Mucosa of rectum (tissue), 2 donors: ENCODE data around the gene EML4.
"Not testable (repeated sequence)": the region's sequence is repeated elsewhere in the genome, so short reads cannot be mapped to it uniquely, and the experiment has no call there.

ENCODE experiments used
- H3K27ac ChIP-seq, 2 donors: one replicate each; pipeline ENCODE4 v1.7.0; 2013; ENCODE audit warnings: inconsistent platforms in 2 of 2, low read depth in 2 of 2, low read length in 2 of 2
- H3K27me3 ChIP-seq, 2 donors: one replicate each; pipeline ENCODE4 v1.7.0; 2013; ENCODE audit warnings: low read length in 2 of 2; ENCODE audit not compliant: control insufficient read depth in 2 of 2, insufficient read depth in 2 of 2
- H3K36me3 ChIP-seq, 2 donors: one replicate each; pipeline ENCODE4 v1.7.0; 2013; ENCODE audit warnings: low read length in 2 of 2; ENCODE audit not compliant: control insufficient read depth in 2 of 2, insufficient read depth in 2 of 2
- H3K4me1 ChIP-seq, 2 donors: one replicate each; pipeline ENCODE4 v1.7.0; 2013; ENCODE audit warnings: low read length in 2 of 2, mild to moderate bottlenecking in 1 of 2; ENCODE audit not compliant: control insufficient read depth in 2 of 2, insufficient read depth in 2 of 2
- H3K4me3 ChIP-seq, 2 donors: one replicate each; pipeline ENCODE4 v1.7.0; 2013; ENCODE audit warnings: low read length in 2 of 2
- H3K9ac ChIP-seq, 2 donors: one replicate each; pipeline ENCODE4 v1.7.0; 2013; ENCODE audit warnings: low read length in 2 of 2, low read depth in 1 of 2, mild to moderate bottlenecking in 1 of 2
- H3K9me3 ChIP-seq, 2 donors: one replicate each; pipeline ENCODE4 v1.7.0; 2013; ENCODE audit warnings: low read length in 2 of 2; ENCODE audit not compliant: control insufficient read depth in 2 of 2
- donor health status: healthy.
- donor health status: Normal muscosa, but diverticular disease.

EML4 gene

DNA sequence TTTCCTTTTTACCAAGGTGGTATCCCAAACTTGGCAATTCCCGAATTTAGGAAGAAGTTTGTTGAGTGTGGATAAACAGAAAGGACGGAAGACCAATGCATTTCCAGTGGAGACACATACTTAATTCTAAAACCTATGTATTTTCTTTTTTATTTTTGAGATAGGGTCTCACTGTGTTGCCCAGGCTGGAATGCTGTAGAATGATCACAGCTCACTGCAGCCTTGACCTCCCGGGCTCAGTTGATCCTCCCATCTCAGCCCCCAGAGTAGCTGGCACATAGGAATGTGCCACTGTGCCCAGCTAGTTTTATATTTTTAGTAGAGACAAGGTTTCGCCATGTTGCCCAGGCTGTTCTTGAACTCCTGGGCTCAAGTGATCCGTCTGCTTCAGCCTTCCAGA, 101.6 kb downstream of the EML4 start:
- H3K36me3 ChIP-seq, result peaks cover 8 to 10% of the 10 kb centered on the region in 2 donors
- H3K9ac ChIP-seq, result no peak overlapping the region
- no peaks in the 10 kb centered on the region for H3K27me3 ChIP-seq
- H3K4me3 ChIP-seq, result no peak overlapping the region
- H3K4me1 ChIP-seq, result no peaks in the 10 kb centered on the region
- no peaks in the 10 kb centered on the region for H3K9me3 ChIP-seq
- H3K27ac ChIP-seq, result no peak overlapping the region

DNA sequence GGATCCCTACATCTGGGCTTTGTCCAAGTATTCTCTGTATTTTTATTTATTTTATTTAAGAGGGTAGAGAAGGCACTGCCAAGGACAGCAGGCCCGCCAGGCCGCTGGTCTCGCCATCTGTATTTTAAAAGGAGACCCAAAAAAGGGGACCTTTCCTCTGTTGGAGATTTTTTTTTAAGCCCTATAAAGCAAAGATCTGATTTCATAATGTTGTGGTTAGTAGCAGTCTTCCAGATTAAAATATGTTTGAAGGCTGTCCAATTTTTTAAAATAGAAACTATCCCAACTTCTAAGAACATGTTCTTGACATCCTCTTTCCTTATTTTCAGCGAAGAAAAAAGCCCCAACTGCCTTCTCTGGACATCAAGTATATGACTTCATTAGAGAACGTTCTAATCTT, 102.1 kb downstream of the EML4 start:
- H3K4me1 ChIP-seq, H3K27ac ChIP-seq, H3K9me3 ChIP-seq: not testable (repeated sequence)

DNA sequence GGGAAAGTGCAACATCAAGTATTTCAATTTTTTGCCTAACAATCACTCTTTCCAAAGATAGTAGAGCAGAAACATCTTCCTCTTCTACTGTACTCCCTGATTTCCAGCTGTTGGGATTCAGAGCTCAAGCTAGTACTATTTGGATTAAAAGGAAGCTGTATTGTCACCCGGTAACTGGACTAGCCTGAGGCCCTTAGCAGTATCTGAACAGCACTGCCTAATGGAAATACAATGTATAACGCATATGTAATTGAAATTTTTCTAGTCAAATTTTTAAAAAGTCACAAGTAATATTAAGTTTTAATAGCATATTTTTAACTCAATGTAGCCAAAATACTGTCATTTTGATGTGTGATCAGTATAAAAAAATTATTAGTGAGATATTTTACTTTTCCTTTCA, 105.7 kb downstream of the EML4 start:
- Histone ChIP-seq H3K9me3 (no peaks in the 10 kb centered on the region), H3K27me3 (no peaks in the 10 kb centered on the region), H3K4me1 (no peaks in the 10 kb centered on the region), H3K9ac (no peak overlapping the region), H3K36me3 (peaks cover 6 to 7% of the 10 kb centered on the region in 2 donors), H3K4me3 (no peak overlapping the region), H3K27ac (no peak overlapping the region)

More for the DNA sequence above, 102.1 kb downstream of the EML4 start:
- H3K36me3 ChIP-seq, H3K4me3 ChIP-seq, H3K27me3 ChIP-seq, H3K9ac ChIP-seq: not testable (repeated sequence)

DNA sequence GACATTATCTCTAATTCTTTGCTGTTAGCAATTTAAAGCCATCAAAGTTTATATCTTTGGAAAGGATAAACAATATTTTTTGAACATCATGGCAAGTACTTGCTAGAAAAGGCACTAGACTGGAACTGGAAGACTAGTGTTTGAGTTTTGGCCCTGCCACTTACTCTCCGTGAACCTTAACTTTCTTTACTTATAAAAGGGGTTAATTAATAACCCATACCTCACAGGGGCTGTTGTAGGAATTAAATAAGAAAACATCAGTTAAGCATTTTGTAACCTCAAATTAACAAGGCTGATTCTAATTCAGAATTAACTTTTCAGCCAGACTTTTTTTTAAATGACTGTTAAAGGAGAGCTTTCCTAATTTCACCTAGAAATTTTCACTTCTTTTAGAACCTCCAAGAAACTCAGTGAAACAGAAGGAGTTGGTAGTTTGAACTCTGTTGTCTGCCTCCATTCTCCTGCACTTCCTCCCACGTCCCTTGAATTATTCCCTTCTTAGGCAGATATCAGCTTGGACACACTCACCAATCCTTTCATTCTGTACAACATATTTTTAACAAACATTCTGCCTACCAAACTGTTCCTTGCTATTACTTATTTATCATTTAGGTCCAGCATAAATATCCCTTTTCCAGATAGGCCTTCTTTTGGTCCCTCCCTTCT, 112.4 kb downstream of the EML4 start:
- H3K36me3 ChIP-seq, result peaks cover 17 to 35% of the 10 kb centered on the region in 2 donors

DNA sequence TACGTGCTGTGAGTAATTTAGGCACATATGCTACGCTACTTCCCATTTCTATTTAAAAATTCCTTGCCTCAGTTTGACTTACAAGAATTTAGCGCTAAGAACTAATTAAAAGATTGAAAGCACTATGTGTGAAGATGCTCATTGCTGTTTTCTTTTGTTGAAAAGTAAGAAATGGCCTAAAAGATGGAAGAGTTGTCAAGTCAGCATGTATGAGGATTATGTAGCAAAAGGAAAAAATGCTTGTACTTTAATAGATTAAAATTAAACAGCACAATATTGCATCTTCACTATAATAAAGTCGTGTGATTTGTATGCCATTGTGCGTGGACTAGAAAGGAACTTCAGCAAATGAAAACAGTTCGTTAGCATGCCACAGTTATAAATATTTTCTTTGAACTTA, 114.9 kb downstream of the EML4 start:
- H3K4me1 ChIP-seq, result peaks cover 0 to 3% of the 10 kb centered on the region in 2 donors
- H3K4me3 ChIP-seq, result no peak overlapping the region
- H3K27me3 ChIP-seq, result no peaks in the 10 kb centered on the region
- H3K9ac ChIP-seq, result no peak overlapping the region
- H3K9me3 ChIP-seq, result no peaks in the 10 kb centered on the region
- H3K36me3 ChIP-seq, result peaks cover 20 to 38% of the 10 kb centered on the region in 2 donors
- H3K27ac ChIP-seq, result no peak overlapping the region

More for the DNA sequence above, 112.4 kb downstream of the EML4 start:
- Histone ChIP-seq H3K27me3 (no peaks in the 10 kb centered on the region), H3K4me1 (peaks cover 0 to 3% of the 10 kb centered on the region in 2 donors), H3K9me3 (no peaks in the 10 kb centered on the region), H3K9ac (no peak overlapping the region), H3K27ac (no peak overlapping the region), H3K4me3 (no peak overlapping the region)

DNA sequence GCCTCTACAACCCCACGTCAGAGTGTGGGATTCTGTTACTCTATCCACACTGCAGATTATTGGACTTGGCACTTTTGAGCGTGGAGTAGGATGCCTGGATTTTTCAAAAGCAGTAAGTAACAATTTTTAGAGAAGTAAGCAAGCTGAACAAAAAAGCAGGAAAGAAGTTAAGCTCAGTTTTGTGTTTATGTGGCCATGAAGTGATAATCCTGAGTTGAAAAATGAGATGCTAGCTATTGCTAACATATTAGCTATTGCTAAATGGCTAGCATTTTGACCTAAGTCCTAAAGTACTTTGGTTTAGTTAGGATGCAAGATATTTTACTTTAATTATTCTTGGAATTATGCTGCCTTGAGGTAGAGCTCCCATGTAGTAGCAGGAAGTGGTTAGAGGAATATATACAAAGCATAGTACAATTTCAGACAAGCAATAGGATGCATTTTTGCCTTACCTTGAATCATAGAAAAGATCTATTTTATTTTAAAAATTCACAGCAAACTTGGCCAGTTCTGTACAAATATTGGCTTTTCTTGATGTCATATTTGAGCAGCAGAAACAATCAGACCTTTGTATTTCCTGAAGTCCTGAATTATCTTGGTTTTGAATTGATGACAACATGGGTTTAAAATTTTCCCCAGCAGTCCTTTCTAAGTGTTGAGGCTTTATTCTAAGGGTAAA, 117.3 kb downstream of the EML4 start:
- H3K27ac ChIP-seq, result no peak overlapping the region
- no peaks in the 10 kb centered on the region for H3K9me3 ChIP-seq
- no peak overlapping the region for H3K9ac ChIP-seq
- H3K36me3 ChIP-seq, result peaks cover 23 to 38% of the 10 kb centered on the region in 2 donors
- peaks cover 0 to 3% of the 10 kb centered on the region in 2 donors for H3K4me1 ChIP-seq
- no peak overlapping the region for H3K4me3 ChIP-seq
- H3K27me3 ChIP-seq, result no peaks in the 10 kb centered on the region

DNA sequence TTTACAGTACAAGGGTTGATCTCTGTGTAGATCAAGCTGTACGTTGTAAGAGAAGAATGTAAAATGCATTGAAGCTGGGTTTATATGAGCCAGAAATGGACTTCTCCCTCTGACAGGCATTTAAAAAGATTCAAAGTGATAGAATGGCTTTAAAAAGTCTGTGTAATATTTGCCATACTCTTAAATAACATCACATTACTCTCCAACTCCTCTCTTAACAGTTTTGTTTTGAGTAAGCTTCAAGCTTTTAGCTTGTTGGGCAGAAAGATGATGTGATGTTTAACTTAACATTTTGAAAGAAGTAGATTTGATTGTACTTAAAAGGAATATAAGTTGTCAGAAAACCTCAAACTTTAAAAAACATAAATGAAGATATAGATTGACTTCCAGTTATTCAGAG, 119.7 kb downstream of the EML4 start:
- Histone ChIP-seq H3K27ac (no peak overlapping the region), H3K27me3 (no peaks in the 10 kb centered on the region), H3K9me3 (no peaks in the 10 kb centered on the region), H3K36me3 (peaks cover 20 to 30% of the 10 kb centered on the region in 2 donors), H3K4me3 (no peak overlapping the region), H3K4me1 (peaks cover 0 to 3% of the 10 kb centered on the region in 2 donors), H3K9ac (no peak overlapping the region)

DNA sequence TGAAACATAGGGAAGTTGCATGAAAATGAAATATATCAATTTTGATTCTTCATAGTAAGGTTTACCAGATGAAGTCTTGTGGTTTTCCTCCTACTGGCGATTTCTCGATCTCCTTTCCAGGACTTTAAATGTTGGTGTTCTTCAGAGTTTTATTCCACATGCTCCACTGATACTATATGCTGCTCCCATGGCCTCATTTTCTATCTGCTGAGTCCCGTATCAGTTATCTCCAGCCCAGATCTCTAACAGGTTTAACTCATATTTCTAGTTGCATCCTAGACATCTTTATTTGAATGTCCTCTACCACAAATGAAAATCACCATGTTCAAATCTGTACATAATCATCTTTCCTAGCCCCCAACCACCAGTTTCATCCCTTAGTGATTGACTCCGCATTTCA, 120.1 kb downstream of the EML4 start:
- H3K9ac ChIP-seq, result no peak overlapping the region
- peaks cover 21 to 29% of the 10 kb centered on the region in 2 donors for H3K36me3 ChIP-seq
- no peak overlapping the region for H3K27ac ChIP-seq
- H3K27me3 ChIP-seq, result no peaks in the 10 kb centered on the region
- H3K9me3 ChIP-seq, result no peaks in the 10 kb centered on the region
- H3K4me1 ChIP-seq, result peaks cover 0 to 3% of the 10 kb centered on the region in 2 donors
- H3K4me3 ChIP-seq, result no peak overlapping the region

DNA sequence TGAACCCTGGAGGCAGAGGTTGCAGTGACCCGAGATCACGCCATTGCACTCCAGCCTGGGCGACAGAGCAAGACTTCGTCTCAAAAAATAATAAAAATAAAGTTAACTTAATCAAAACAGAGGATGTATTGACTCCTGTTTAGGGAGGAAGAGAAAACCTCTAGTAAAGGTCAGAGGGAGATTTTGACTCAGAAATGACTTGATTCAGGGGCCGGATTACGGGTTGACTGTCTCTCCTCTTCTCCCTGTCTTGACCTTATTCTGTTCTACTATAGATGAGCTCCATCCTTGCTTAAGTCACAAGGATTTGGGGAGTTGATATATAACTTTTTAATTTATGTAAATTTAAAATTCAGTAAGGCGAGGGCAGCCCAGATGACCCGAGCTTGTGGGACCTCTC, 120.9 kb downstream of the EML4 start:
- Histone ChIP-seq H3K27me3 (no peaks in the 10 kb centered on the region), H3K4me3 (no peak overlapping the region), H3K4me1 (peaks cover 0 to 3% of the 10 kb centered on the region in 2 donors), H3K9me3 (no peaks in the 10 kb centered on the region), H3K9ac (no peak overlapping the region), H3K36me3 (peaks cover 25 to 32% of the 10 kb centered on the region in 2 donors), H3K27ac (no peak overlapping the region)

DNA sequence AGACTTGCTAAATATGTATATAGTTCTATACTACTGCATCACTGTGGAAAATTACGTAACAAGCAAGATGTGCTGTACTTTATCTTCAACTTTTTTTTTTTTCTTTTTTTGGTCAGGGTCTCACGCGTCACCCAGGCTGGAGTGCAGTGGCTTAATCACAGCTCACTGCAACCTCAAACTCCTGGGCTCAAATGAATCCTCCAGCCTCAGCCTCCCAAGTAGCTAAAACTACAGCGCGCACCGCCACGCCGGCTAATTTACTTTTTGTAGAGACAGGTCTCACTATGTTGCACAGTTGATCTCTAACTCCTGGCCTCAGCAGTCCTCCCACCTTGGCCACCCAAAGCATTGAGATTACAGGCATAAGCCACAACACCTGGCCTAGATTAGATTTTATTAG, 123.9 kb downstream of the EML4 start:
- Histone ChIP-seq H3K27ac (no peak overlapping the region), H3K27me3 (no peaks in the 10 kb centered on the region), H3K9ac (no peak overlapping the region), H3K4me1 (peaks cover 0 to 4% of the 10 kb centered on the region in 2 donors), H3K9me3 (no peaks in the 10 kb centered on the region), H3K4me3 (no peak overlapping the region), H3K36me3 (peaks cover 36 to 46% of the 10 kb centered on the region in 2 donors)
